ENCODE results near the gene SCTR.
A peak's percentile ranks its signal among the peaks of the same experiment; 100 is the strongest.

The SCTR gene

DNA sequence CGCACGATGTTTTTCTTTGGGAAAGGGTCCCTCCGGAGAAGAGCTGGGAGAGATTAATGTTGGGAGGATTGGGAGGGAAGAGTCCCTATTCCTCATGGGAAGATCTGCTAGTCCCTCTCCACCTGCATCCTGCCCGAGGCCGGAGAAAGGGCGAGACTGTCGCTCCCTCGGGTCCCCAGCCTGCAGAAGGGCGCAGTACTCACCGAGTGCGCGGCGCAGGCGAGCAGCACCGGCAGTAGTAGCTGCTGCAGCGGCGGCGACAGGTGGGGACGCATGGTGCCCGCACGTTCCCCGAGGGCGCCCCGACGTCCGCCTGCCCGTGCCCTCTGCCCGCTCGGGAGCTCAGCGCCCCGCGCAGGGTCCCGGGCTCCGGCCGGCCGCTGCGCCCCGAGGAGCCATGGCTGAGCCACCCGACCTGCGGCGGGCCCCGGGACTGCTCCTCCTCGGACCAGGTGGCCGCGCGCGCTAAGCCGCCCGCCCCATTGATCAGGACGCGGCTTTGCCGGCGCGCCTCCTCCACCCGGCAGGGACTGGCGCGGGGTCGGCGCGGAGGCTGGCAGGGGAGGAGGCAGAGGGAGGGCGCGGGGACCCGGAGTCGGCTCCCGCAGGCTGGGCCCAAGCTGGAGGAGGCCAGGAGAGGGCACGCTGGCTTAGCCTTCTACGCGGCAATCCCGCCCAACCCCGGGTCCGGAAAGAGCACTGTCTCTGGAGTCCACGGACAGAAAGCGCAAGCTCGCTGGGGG, at the start of gene SCTR:
Gene SCTR (minus strand): TSS at position 532 of the 743 bp plus-strand sequence. CDS start 257 bp downstream, at position 275.
- peak; percentile 72 for DNase-seq

GRCh38 chr2:119567292-119567691, 43.0 kb upstream of the SCTR start:
- no peak for DNase-seq

DNA sequence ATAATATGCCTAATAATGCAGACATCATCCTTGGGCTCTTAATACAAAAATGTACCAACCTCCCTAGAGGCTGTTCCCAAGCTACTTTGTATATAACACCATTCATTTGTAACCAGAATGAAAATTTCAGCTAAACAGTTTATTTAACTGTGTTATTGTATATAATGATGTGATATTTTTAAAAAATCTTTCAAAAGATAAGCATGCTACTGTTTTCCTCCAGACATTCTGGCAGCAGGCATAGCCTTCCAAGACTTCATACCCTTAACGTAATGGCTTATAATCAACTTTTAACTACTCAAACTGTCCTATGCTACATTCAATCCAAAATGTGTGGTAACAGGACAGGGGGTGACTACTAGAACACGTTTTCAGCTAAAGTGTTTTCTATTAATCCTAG, 41.2 kb upstream of the SCTR start:
- no peak for DNase-seq

GRCh38 chr2:119553687-119554344, 29.5 kb upstream of the SCTR start:
- no peak for DNase-seq

GRCh38 chr2:119552902-119553301, 28.6 kb upstream of the SCTR start:
- no peak for DNase-seq

DNA sequence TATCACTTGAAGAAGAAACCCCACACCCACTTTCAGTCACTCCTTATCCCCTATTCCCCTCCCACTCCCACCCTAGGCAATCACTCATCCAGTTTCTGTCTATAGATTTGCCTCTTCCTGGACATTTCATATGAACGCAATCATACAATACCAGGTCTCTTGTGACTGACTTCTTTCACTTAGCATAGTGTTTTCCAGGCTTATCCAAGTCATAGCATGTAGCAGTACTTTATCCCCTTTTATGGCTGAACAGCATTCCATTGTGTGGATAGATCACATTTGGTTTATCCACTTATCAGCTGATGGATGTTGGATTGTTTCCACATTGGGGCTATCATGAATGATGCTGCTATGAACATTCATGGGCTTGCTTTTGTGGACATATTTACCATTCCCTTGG, 26.6 kb upstream of the SCTR start:
- no peak for DNase-seq

GRCh38 chr2:119550346-119550745, 26.1 kb upstream of the SCTR start:
- no peak for DNase-seq

DNA sequence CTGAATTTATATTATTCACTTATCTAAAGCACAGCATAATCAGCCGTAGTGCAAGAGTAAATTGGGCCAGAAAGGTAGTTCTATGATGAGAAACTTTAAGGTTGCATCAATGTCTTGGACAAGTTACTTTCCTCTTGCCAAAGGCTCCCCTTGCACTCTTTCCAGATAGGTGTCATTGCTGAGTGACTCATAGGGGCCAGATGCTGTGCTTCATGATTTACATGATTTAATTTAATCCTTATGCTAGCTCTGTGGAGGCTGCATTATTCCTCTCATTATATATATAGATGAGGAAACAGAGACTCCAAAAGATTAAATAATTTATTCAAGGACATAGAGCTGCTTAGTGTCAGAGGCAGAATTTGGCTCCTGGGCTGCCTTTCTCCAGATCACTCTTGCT, 25.0 kb upstream of the SCTR start:
- DNase-seq = peak; percentile 15

- DNase-seq = no peak
Measured at GRCh38 chr2:119548516-119549120, 24.3 kb upstream of the SCTR start.

DNA sequence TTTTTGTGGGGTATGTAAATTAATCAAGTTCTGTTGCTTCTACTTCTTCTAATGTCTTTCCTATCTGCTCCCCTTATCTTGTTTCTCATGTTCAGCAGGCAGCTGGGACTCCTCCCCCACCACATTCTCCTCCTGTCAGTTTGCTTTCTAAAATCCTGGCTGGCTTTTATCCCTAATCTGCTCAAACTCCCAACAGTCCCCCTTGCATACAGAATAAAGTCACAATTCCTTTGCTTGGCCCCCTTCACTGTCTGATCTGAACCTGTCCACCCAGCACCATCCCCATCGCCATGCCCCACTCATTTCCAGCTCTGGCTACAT, 22.1 kb upstream of the SCTR start:
- no peak for DNase-seq

DNA sequence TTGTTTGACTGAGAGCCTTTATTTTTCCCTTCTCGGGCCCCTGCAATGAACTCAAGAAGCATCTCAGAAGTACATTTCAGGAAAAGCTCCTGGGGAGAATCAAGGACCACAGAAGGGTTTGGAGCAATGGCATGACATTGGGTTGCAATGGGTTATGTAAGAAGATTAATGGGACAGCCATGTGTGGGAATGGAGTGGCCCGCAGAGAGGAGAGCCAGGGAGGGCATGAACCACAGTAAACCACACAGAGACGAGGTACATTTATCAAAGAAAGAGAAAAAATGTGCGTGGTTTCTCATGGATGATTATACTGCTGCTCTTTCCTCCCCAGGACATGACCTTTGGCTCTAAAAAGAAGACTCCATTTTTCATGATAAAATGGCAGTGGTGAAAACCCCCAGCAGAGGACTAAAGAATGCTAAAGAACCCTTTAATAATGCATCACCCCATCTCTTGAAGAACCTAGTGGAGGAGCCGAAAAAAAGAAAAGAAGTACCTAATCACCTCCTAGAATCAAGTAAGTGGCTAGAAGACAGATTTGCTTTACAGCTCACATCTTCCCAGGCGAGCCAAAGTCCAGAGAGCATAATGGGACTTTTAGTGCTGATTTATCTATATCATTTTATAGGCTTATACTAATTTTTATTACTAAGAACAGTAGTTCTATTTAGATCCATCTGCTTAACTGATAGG, 21.6 kb upstream of the SCTR start:
- no peak for DNase-seq

GRCh38 chr2:119544939-119545475, 20.7 kb upstream of the SCTR start:
- DNase-seq = no peak

DNA sequence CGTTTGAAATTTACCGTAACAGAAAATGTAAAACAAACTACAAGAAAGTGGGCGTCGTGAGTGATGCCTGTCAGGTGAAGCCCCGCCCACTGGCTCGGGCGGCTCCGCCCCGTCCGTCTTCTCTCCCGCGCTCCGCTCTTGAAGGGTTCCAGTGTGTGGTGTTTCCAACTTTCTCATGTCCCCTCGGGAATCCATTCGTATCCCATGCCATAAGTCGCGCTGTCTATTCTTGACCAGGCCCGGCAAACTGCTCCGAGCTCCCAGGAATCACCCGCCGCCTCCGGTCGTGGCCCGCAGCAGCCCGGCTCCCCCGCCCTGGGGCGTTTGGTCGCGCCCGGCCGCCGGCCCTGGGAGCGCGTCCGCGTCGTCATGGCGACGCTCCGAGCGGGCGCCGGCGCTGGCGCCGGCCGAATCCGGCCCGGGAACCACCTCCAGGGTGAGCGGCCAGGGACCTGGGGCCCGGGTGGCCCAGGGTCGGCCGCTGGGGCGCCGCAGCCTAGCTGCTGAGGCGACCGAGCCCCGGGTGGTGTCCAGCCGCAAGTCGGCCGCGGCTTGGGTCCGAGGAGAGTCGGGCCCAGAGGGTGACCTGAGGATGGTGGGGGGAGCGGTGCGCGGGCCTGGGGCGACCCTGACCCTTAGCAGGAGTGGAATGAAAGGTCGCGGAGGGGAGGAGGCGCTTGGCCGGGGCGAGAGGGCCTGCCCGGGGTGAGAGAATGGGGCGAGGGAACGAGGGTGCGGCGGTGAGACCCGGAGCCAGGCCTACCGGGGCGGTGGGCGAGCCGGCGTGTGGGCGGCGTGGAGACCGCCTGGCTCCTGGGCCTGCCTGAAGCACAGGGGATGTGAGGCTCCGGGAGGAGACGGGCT, 20.0 kb upstream of the SCTR start, which contains the start of gene CFAP221:
Gene CFAP221 (plus strand): TSS at position 375 of the 864 bp plus-strand sequence. CDS start 1,683 bp downstream, outside the sequence.
- peak; percentile 93 for DNase-seq

GRCh38 chr2:119541476-119541875, 17.2 kb upstream of the SCTR start:
- no peak for DNase-seq

- DNase-seq = no peak
Measured at GRCh38 chr2:119537792-119538191, 13.5 kb upstream of the SCTR start.

- DNase-seq = no peak
Measured at GRCh38 chr2:119536707-119537106, 12.4 kb upstream of the SCTR start.

GRCh38 chr2:119536211-119536610, 11.9 kb upstream of the SCTR start:
- DNase-seq = no peak

- DNase-seq = no peak
Measured at GRCh38 chr2:119533560-119533959, 9.3 kb upstream of the SCTR start.

- DNase-seq = peak; percentile 34
Measured at GRCh38 chr2:119531292-119531691, 7.0 kb upstream of the SCTR start.

DNA sequence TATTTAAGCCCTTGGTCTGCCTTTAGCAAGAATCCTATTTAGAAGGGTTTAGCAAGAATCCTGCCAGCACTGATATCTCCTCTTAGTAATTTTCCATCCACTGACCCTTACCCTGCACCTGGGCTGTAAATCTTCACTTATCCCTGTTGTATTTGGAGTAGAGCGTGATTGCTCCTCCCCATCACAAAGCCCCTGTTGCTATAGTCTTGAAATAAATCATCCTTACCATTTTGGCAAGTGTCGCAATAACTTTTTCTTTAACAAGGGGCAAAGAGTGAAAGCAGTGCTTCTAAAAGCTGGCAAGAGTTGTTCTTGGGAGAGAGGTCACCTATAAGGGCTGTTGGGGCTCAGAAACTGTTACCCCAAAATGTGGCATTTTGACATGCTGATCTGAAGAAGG, 3.7 kb upstream of the SCTR start:
- no peak for DNase-seq

DNA sequence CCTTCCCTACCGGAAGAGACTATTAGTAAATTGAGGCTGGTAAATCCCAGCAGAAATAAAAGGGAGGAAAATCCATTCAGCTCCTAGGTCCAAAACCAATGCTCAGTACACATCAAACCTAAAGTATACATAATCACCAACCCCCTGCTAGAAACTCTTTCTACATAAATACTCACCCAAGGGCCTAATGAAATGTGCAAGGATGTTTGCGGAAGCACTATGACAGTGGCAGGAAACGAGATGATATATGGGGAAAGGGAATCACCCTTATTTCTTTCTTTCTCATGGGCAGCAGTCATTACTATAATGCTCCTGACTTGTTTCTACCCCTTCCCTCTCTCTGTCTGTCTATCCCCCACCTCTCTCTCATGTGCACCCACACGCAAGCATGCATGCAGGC, 1.3 kb upstream of the SCTR start:
- no peak for DNase-seq

- DNase-seq = peak; percentile 31
Measured at GRCh38 chr2:119523383-119523951, 816 bp downstream of the SCTR start.

Data from DMS53 (cell line).